ENCODE results near the gene FOXP4.

FOXP4 gene

GRCh38 chr6:41586252-41587007 is 40.2 kb downstream of the FOXP4 start:
- Histone ChIP-seq H3K36me3 (ENCODE audit: insufficient read depth, low read length) (no peaks in the 10 kb centered on the region), H3K9ac (ENCODE audit: low read depth, low read length) (no peak overlapping the region), H3K9me3 (ENCODE audit: control insufficient read depth, insufficient read depth, low read length) (no peaks in the 10 kb centered on the region), H3K4me1 (ENCODE audit: insufficient read depth, low read length) (peaks cover 13% of the 10 kb centered on the region)

- Histone ChIP-seq H3K4me1 (ENCODE audit: insufficient read depth, low read length) (peaks cover 13% of the 10 kb centered on the region), H3K9me3 (ENCODE audit: control insufficient read depth, insufficient read depth, low read length) (no peaks in the 10 kb centered on the region), H3K36me3 (ENCODE audit: insufficient read depth, low read length) (no peaks in the 10 kb centered on the region), H3K9ac (ENCODE audit: low read depth, low read length) (no peak overlapping the region)
Observed at GRCh38 chr6:41587131-41587879, 41.1 kb downstream of the FOXP4 start.

GRCh38 chr6:41588111-41588510 is 41.9 kb downstream of the FOXP4 start:
- Histone ChIP-seq H3K9me3 (ENCODE audit: control insufficient read depth, insufficient read depth, low read length) (no peaks in the 10 kb centered on the region), H3K36me3 (ENCODE audit: insufficient read depth, low read length) (no peaks in the 10 kb centered on the region), H3K4me1 (ENCODE audit: insufficient read depth, low read length) (peaks cover 13% of the 10 kb centered on the region), H3K9ac (ENCODE audit: low read depth, low read length) (no peak overlapping the region)

- H3K36me3 ChIP-seq (ENCODE audit: insufficient read depth, low read length): no peaks in the 10 kb centered on the region
- H3K9me3 ChIP-seq (ENCODE audit: control insufficient read depth, insufficient read depth, low read length): no peaks in the 10 kb centered on the region
- peaks cover 9% of the 10 kb centered on the region for H3K4me1 ChIP-seq (ENCODE audit: insufficient read depth, low read length)
- H3K9ac ChIP-seq (ENCODE audit: low read depth, low read length): no peak overlapping the region
Observed at GRCh38 chr6:41589223-41589622, 43.0 kb downstream of the FOXP4 start.

GRCh38 chr6:41589636-41590622 is 43.7 kb downstream of the FOXP4 start:
- H3K9me3 ChIP-seq (ENCODE audit: control insufficient read depth, insufficient read depth, low read length): no peaks in the 10 kb centered on the region
- no peak overlapping the region for H3K9ac ChIP-seq (ENCODE audit: low read depth, low read length)
- H3K4me1 ChIP-seq (ENCODE audit: insufficient read depth, low read length): peaks cover 3% of the 10 kb centered on the region; the same call in 1 of the 2 replicates
- H3K36me3 ChIP-seq (ENCODE audit: insufficient read depth, low read length): no peaks in the 10 kb centered on the region

- Histone ChIP-seq H3K36me3 (ENCODE audit: insufficient read depth, low read length) (no peaks in the 10 kb centered on the region), H3K4me1 (ENCODE audit: insufficient read depth, low read length) (no peaks in the 10 kb centered on the region; the same call in 1 of the 2 replicates), H3K9me3 (ENCODE audit: control insufficient read depth, insufficient read depth, low read length) (no peaks in the 10 kb centered on the region), H3K9ac (ENCODE audit: low read depth, low read length) (no peak overlapping the region)
Observed at GRCh38 chr6:41591122-41591521, 44.9 kb downstream of the FOXP4 start.

GRCh38 chr6:41591859-41592502 is 45.8 kb downstream of the FOXP4 start:
- Histone ChIP-seq H3K9me3 (ENCODE audit: control insufficient read depth, insufficient read depth, low read length) (no peaks in the 10 kb centered on the region), H3K4me1 (ENCODE audit: insufficient read depth, low read length) (peaks cover 6% of the 10 kb centered on the region; the same call in 1 of the 2 replicates), H3K36me3 (ENCODE audit: insufficient read depth, low read length) (no peaks in the 10 kb centered on the region), H3K9ac (ENCODE audit: low read depth, low read length) (no peak overlapping the region)

- peaks cover 9% of the 10 kb centered on the region; the same call in 1 of the 2 replicates for H3K4me1 ChIP-seq (ENCODE audit: insufficient read depth, low read length)
- H3K36me3 ChIP-seq (ENCODE audit: insufficient read depth, low read length): no peaks in the 10 kb centered on the region
- H3K9ac ChIP-seq (ENCODE audit: low read depth, low read length): no peak overlapping the region
- no peaks in the 10 kb centered on the region for H3K9me3 ChIP-seq (ENCODE audit: control insufficient read depth, insufficient read depth, low read length)
Observed at GRCh38 chr6:41593406-41593805, 47.2 kb downstream of the FOXP4 start.

- Histone ChIP-seq H3K9ac (ENCODE audit: low read depth, low read length) (no peak overlapping the region), H3K36me3 (ENCODE audit: insufficient read depth, low read length) (no peaks in the 10 kb centered on the region), H3K4me1 (ENCODE audit: insufficient read depth, low read length) (peaks cover 9% of the 10 kb centered on the region; the same call in 1 of the 2 replicates), H3K9me3 (ENCODE audit: control insufficient read depth, insufficient read depth, low read length) (no peaks in the 10 kb centered on the region)
Observed at GRCh38 chr6:41593839-41594238, 47.7 kb downstream of the FOXP4 start.

GRCh38 chr6:41594326-41594725 is 48.1 kb downstream of the FOXP4 start:
- no peak overlapping the region for H3K9ac ChIP-seq (ENCODE audit: low read depth, low read length)
- peaks cover 13% of the 10 kb centered on the region; the same call in 1 of the 2 replicates for H3K4me1 ChIP-seq (ENCODE audit: insufficient read depth, low read length)
- H3K36me3 ChIP-seq (ENCODE audit: insufficient read depth, low read length): no peaks in the 10 kb centered on the region
- H3K9me3 ChIP-seq (ENCODE audit: control insufficient read depth, insufficient read depth, low read length): no peaks in the 10 kb centered on the region

GRCh38 chr6:41594766-41595165 is 48.6 kb downstream of the FOXP4 start:
- Histone ChIP-seq H3K9ac (ENCODE audit: low read depth, low read length) (no peak overlapping the region), H3K9me3 (ENCODE audit: control insufficient read depth, insufficient read depth, low read length) (no peaks in the 10 kb centered on the region), H3K36me3 (ENCODE audit: insufficient read depth, low read length) (no peaks in the 10 kb centered on the region), H3K4me1 (ENCODE audit: insufficient read depth, low read length) (peaks cover 15% of the 10 kb centered on the region; the same call in 1 of the 2 replicates)

GRCh38 chr6:41595166-41595565 is 49.0 kb downstream of the FOXP4 start:
- no peak overlapping the region for H3K9ac ChIP-seq (ENCODE audit: low read depth, low read length)
- H3K36me3 ChIP-seq (ENCODE audit: insufficient read depth, low read length): no peaks in the 10 kb centered on the region
- H3K9me3 ChIP-seq (ENCODE audit: control insufficient read depth, insufficient read depth, low read length): no peaks in the 10 kb centered on the region
- peaks cover 17% of the 10 kb centered on the region; the same call in 1 of the 2 replicates for H3K4me1 ChIP-seq (ENCODE audit: insufficient read depth, low read length)

GRCh38 chr6:41596096-41596685 is 50.0 kb downstream of the FOXP4 start:
- Histone ChIP-seq H3K36me3 (ENCODE audit: insufficient read depth, low read length) (no peaks in the 10 kb centered on the region), H3K9ac (ENCODE audit: low read depth, low read length) (no peak overlapping the region), H3K4me1 (ENCODE audit: insufficient read depth, low read length) (peaks cover 24% of the 10 kb centered on the region; the same call in 1 of the 2 replicates), H3K9me3 (ENCODE audit: control insufficient read depth, insufficient read depth, low read length) (no peaks in the 10 kb centered on the region)
